22Rv1 (cell line): ENCODE measurements around the gene MUL1.

Source experiments
- ZFX ChIP-seq: fragments of 450-650 bp; IDR thresholded peaks from 2 replicates; pipeline ENCODE4 v1.6.1; 2017; ENCODE audit warnings: antibody characterized with exemption, borderline replicate concordance
- TF ChIP-seq, protein P1 (sequence below): fragments of 450-650 bp; IDR thresholded peaks from 2 replicates; pipeline ENCODE4 v1.5.1; 2017; ENCODE audit warnings: mild to moderate bottlenecking

DNA sequence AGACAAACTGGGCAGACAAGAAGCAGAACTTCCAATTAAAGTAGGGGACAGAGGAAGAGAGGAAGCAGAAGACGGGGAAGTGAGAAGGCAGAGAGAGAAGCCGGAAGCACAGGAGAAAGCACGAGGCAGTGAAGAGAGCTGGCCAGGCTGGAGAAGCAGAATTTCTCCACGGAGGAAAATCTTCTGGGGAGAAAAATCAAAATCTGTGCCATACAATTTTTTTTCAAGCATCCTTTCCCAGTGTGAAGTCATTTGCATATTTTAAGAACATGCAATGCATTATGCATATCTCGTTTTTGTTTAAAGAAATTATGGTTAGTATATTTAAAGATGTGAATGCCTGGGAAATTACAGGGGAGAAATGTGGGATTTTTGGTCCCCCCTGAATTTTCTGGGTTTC lies 14.6 kb downstream of the MUL1 start:
- TF ChIP-seq, protein P1, sequence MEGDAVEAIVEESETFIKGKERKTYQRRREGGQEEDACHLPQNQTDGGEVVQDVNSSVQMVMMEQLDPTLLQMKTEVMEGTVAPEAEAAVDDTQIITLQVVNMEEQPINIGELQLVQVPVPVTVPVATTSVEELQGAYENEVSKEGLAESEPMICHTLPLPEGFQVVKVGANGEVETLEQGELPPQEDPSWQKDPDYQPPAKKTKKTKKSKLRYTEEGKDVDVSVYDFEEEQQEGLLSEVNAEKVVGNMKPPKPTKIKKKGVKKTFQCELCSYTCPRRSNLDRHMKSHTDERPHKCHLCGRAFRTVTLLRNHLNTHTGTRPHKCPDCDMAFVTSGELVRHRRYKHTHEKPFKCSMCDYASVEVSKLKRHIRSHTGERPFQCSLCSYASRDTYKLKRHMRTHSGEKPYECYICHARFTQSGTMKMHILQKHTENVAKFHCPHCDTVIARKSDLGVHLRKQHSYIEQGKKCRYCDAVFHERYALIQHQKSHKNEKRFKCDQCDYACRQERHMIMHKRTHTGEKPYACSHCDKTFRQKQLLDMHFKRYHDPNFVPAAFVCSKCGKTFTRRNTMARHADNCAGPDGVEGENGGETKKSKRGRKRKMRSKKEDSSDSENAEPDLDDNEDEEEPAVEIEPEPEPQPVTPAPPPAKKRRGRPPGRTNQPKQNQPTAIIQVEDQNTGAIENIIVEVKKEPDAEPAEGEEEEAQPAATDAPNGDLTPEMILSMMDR: no peak
- no peak for TF ChIP-seq ZFX
